Gastroesophageal sphincter (tissue), 3 donors: ENCODE measurements around the gene ZNF566.

ENCODE experiments used
- CTCF ChIP-seq, 4 experiments: fragments of 200-600 bp in 2 of 4; fragments of 450-650 bp in 2 of 4; sonication (generic) in 1 of 4; IDR thresholded peaks; one replicate each; pipeline ENCODE4 v1.5.1; 2017 to 2019; ENCODE audit warnings: antibody characterized with exemption in 4 of 4, mild to moderate bottlenecking in 2 of 4, moderate library complexity in 2 of 4
- POLR2AphosphoS5 ChIP-seq: sonication (generic); formaldehyde crosslinking; IDR thresholded peaks from one replicate; pipeline ENCODE4 v1.6.1; 2017; ENCODE audit warnings: antibody characterized with exemption

DNA sequence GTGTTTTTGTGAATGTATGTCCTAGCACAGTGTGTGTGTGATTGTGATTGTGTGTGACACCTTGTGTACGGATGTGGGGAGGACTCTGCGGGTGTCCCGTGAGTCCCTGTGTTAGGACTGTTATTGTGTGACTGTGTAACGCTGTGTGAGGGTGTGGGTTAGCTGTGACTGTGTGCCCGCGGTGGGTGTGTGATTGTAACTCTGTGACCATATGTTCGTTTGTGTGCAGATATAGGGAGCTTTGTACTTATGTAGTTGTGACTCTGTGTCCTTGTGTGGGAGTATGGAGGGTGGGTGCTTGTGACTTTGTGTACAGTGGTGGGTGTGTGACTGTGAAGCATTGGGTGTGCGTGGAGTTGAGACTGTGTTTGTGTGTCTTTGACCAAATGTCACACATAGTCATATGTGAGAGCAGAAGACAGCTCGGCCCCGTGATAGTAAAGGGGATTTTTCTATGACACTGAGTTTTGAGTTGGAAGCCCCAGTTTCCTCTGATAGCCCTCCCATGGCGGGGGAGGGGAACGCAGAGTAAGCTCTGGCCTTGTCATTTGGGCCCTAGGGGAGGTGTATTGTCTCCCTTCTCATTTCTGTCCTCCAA is 39.7 kb upstream of the ZNF566 start:
- TF ChIP-seq CTCF (IDR thresholded peaks at IDR 0.05) (no peak), POLR2AphosphoS5 (no peak)
